OCI-LY1 (cell line): ENCODE data around the gene LSM11.

ENCODE experiments used
- EZH2 ChIP-seq: fragments of 200-600 bp; sonication (generic), shearing (Covaris generic); IDR thresholded peaks from 2 replicates; pipeline ENCODE4 v1.8.0; 2017; ENCODE audit warnings: borderline replicate concordance, mixed run types, mild to moderate bottlenecking, antibody characterized with exemption, low read length, moderate library complexity, mixed read lengths
- TF ChIP-seq, protein P1 (sequence below): fragments of 200-600 bp; sonication (generic), shearing (Covaris generic); IDR thresholded peaks from 2 replicates; pipeline ENCODE4 v1.5.1; 2017; ENCODE audit warnings: mild to moderate bottlenecking, antibody characterized with exemption, low read length, moderate library complexity, mixed read lengths

GRCh38 chr5:157747766-157748700 is 4.5 kb downstream of the LSM11 start:
- TF ChIP-seq, protein P1, sequence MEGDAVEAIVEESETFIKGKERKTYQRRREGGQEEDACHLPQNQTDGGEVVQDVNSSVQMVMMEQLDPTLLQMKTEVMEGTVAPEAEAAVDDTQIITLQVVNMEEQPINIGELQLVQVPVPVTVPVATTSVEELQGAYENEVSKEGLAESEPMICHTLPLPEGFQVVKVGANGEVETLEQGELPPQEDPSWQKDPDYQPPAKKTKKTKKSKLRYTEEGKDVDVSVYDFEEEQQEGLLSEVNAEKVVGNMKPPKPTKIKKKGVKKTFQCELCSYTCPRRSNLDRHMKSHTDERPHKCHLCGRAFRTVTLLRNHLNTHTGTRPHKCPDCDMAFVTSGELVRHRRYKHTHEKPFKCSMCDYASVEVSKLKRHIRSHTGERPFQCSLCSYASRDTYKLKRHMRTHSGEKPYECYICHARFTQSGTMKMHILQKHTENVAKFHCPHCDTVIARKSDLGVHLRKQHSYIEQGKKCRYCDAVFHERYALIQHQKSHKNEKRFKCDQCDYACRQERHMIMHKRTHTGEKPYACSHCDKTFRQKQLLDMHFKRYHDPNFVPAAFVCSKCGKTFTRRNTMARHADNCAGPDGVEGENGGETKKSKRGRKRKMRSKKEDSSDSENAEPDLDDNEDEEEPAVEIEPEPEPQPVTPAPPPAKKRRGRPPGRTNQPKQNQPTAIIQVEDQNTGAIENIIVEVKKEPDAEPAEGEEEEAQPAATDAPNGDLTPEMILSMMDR: no peak
- no peak for TF ChIP-seq EZH2
